Brain microvascular endothelial cell (primary cell): Measurements from ENCODE around the gene KRTDAP.

Source experiments
- DNase-seq: peaks from one replicate; pipeline ENCODE4 v3.0.0-alpha.2; 2020
- H3K27ac ChIP-seq: fragments of 250-450 bp; sonication (Bioruptor Pico); 2 replicates; pipeline ENCODE4 v1.5.1; 2020; ENCODE audit warnings: mild to moderate bottlenecking, moderate library complexity
- H3K27me3 ChIP-seq: fragments of 250-450 bp; sonication (Bioruptor Pico); replicated peaks from 2 replicates; pipeline ENCODE4 v1.5.1; 2020; ENCODE audit warnings: mild to moderate bottlenecking
- H3K36me3 ChIP-seq: fragments of 250-450 bp; sonication (Bioruptor Pico); replicated peaks from 2 replicates; pipeline ENCODE4 v1.5.1; 2020; ENCODE audit warnings: mild to moderate bottlenecking
- H3K4me3 ChIP-seq: 2 replicates; pipeline ENCODE4 v1.5.1; 2011; ENCODE audit warnings: low read depth, mild to moderate bottlenecking, control low read depth, low read length, moderate library complexity
- CTCF ChIP-seq: IDR thresholded peaks from 2 replicates; pipeline ENCODE4 v1.5.1; 2011; ENCODE audit warnings: low read depth, mild to moderate bottlenecking, moderate library complexity, low read length, control low read depth, inconsistent platforms; ENCODE audit errors: missing control alignments
- in situ Hi-C: cut with HindIII; loops from 2 replicates; pipeline ENCODE4 v1.10.0; 2017; ENCODE audit warnings: low sequenced_read_pairs, low pct_ligation_motif_present

KRTDAP gene

GRCh38 chr19:35511337-35511736, 21.1 kb upstream of the KRTDAP start:
- no peak for DNase-seq
- Histone ChIP-seq H3K4me3 (no peak overlapping the region), H3K36me3 (no peaks in the 10 kb centered on the region), H3K27me3 (peaks cover 47% of the 10 kb centered on the region), H3K27ac (no peak overlapping the region)
- in situ Hi-C loops, result no loop called here
- no peak for TF ChIP-seq CTCF

GRCh38 chr19:35510626-35510964, 20.3 kb upstream of the KRTDAP start:
- Histone ChIP-seq H3K4me3 (no peak overlapping the region), H3K27me3 (peaks cover 50% of the 10 kb centered on the region)

GRCh38 chr19:35509861-35510625, 19.8 kb upstream of the KRTDAP start:
- H3K27me3 ChIP-seq, result peaks cover 50% of the 10 kb centered on the region
- no peak for DNase-seq
- no peak overlapping the region for H3K27ac ChIP-seq
- TF ChIP-seq CTCF, result peak; percentile 95
- no peak overlapping the region for H3K4me3 ChIP-seq
- no peaks in the 10 kb centered on the region for H3K36me3 ChIP-seq
- in situ Hi-C loops, result no loop called here

More at GRCh38 chr19:35510626-35510964, 20.3 kb upstream of the KRTDAP start:
- in situ Hi-C loops, result no loop called here
- H3K36me3 ChIP-seq, result no peaks in the 10 kb centered on the region
- DNase-seq, result no peak
- no peak overlapping the region for H3K27ac ChIP-seq
- no peak for TF ChIP-seq CTCF

GRCh38 chr19:35509018-35509652, 18.9 kb upstream of the KRTDAP start:
- Histone ChIP-seq H3K27me3 (peaks cover 48% of the 10 kb centered on the region), H3K27ac (no peak overlapping the region), H3K36me3 (no peaks in the 10 kb centered on the region), H3K4me3 (no peak overlapping the region)
- in situ Hi-C loops, result no loop called here
- TF ChIP-seq CTCF, result no peak
- DNase-seq, result no peak

GRCh38 chr19:35508129-35508528, 17.9 kb upstream of the KRTDAP start:
- H3K27me3 ChIP-seq, result peaks cover 47% of the 10 kb centered on the region
- no peak overlapping the region for H3K4me3 ChIP-seq
- in situ Hi-C loops, result no loop called here
- H3K36me3 ChIP-seq, result no peaks in the 10 kb centered on the region
- no peak for DNase-seq
- no peak for TF ChIP-seq CTCF
- no peak overlapping the region for H3K27ac ChIP-seq

GRCh38 chr19:35507561-35507960, 17.3 kb upstream of the KRTDAP start:
- in situ Hi-C loops, result no loop called here
- Histone ChIP-seq H3K4me3 (no peak overlapping the region), H3K27ac (no peak overlapping the region), H3K27me3 (peaks cover 47% of the 10 kb centered on the region), H3K36me3 (no peaks in the 10 kb centered on the region)
- TF ChIP-seq CTCF, result no peak
- no peak for DNase-seq
